ENCODE results near the gene ZNF443. TPM values are rescaled to one million over a fixed set of nuclear protein-coding genes. Genes with fewer than 3 reads are reported as not detected.
"Not testable (repeated sequence)": the region's sequence is repeated elsewhere in the genome, so short reads cannot be mapped to it uniquely, and the experiment has no call there.

The ZNF443 gene
- total RNA-seq, 1 experiment from 2014 or later: 5.2 TPM

DNA sequence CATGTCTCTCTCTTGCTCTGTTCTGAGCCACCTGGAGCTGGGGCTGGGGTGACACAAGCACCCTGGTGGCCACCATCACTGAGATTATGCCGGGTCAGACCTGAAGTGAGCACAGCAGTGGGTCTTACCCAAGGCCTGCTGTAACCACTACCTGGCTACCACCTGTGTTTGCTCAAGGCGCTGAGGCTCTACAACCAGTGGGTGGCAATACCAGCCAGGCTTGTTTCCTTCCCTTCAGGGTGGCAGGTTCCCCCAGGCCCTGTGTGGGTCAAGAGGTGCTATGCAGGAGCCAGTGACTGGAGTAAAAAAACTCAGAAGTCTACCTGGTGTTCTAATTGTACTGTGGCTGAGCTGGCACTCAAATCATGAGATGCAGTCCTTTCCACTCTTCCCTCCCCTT, 8.0 kb upstream of the ZNF443 start:
- BruUV-seq (replicated peaks): no TSS peak
- POLR2A ChIA-PET (ENCODE audit: low non-redundant PET): no interaction called here
- intact Hi-C loops (cut with micrococcal nuclease; ENCODE audit: unreplicated experiment): no loop called here

DNA sequence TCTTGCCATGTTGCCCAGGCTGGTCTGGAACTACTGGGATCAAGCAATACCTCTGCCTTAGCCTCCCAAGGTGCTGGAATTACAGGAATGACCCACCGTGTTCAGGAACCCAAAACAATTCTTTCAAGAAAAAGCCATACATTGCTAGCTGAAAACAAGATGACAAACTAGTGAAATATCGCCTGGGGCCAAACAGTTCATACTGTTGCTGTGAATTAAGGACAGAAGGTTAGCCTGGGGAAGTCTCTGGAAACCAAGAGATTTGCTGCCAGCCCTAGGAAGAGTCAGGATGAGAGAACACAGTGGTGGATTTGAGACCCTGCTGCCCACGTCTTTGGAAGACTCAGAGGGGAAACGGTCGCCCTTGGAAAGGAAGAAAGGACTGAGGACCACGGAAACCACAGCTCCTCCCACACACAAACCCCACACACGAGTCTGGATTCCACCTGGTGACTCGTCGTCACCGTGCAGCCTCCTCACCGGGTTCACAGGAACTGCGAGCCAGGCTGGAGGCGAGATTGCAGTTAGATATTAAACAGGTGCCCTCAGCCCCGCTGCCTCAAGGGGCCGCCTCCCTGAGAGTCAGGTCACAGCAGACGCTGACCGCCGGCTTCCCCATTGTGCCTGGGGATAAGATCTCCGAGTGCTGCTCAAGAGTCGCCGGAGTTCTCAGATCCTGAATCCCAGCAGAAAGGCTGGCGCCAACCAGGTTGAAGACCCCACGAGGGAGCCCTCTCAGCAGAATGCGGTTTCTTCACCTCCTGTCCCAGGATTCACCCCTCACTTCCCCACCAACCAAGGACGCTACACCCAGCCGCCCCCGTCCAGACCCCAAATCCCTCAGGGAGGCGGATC, 908 bp downstream of the ZNF443 start:
- intact Hi-C loops (cut with micrococcal nuclease; ENCODE audit: unreplicated experiment); H3K4me1 ChIP-seq (ENCODE audit: insufficient read depth, low read length, poor library complexity, severe bottlenecking); H3K36me3 ChIP-seq (ENCODE audit: insufficient read depth, low read length, poor library complexity, severe bottlenecking); H3K9me3 ChIP-seq (ENCODE audit: low read depth, low read length, poor library complexity, severe bottlenecking); H3K27me3 ChIP-seq (replicated peaks; ENCODE audit: insufficient read depth, low read depth, low read length, poor library complexity); POLR2A ChIA-PET (ENCODE audit: low non-redundant PET); CTCF ChIA-PET; DNase-seq (ENCODE audit: low spot score); BruUV-seq (replicated peaks): not testable (repeated sequence)
- Histone ChIP-seq H3K4me3 (ENCODE audit: low read depth, low read length, poor library complexity, severe bottlenecking) (peak overlapping the region; percentile 65), H3K27ac (ENCODE audit: low read depth, low read length, poor library complexity, severe bottlenecking) (peak overlapping the region; percentile 61)

More for the DNA sequence above, 8.0 kb upstream of the ZNF443 start:
- no peaks in the 10 kb centered on the region for H3K36me3 ChIP-seq (ENCODE audit: insufficient read depth, low read length, poor library complexity, severe bottlenecking)
- no peaks in the 10 kb centered on the region for H3K4me1 ChIP-seq (ENCODE audit: insufficient read depth, low read length, poor library complexity, severe bottlenecking)
- H3K27me3 ChIP-seq (replicated peaks; ENCODE audit: insufficient read depth, low read depth, low read length, poor library complexity): no peaks in the 10 kb centered on the region
- H3K9me3 ChIP-seq (ENCODE audit: low read depth, low read length, poor library complexity, severe bottlenecking): peaks cover 16% of the 10 kb centered on the region
- H3K27ac ChIP-seq (ENCODE audit: low read depth, low read length, poor library complexity, severe bottlenecking): no peak overlapping the region
- H3K4me3 ChIP-seq (ENCODE audit: low read depth, low read length, poor library complexity, severe bottlenecking): no peak overlapping the region
- no peak for DNase-seq (ENCODE audit: low spot score)
- CTCF ChIA-PET: no interaction called here
- TF ChIP-seq, protein P1, sequence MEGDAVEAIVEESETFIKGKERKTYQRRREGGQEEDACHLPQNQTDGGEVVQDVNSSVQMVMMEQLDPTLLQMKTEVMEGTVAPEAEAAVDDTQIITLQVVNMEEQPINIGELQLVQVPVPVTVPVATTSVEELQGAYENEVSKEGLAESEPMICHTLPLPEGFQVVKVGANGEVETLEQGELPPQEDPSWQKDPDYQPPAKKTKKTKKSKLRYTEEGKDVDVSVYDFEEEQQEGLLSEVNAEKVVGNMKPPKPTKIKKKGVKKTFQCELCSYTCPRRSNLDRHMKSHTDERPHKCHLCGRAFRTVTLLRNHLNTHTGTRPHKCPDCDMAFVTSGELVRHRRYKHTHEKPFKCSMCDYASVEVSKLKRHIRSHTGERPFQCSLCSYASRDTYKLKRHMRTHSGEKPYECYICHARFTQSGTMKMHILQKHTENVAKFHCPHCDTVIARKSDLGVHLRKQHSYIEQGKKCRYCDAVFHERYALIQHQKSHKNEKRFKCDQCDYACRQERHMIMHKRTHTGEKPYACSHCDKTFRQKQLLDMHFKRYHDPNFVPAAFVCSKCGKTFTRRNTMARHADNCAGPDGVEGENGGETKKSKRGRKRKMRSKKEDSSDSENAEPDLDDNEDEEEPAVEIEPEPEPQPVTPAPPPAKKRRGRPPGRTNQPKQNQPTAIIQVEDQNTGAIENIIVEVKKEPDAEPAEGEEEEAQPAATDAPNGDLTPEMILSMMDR (conservative IDR thresholded peaks at IDR 0.05; ENCODE audit: low read depth, low read length): no peak
- no peak for TF ChIP-seq EZH2 (IDR thresholded peaks at IDR 0.05; ENCODE audit: borderline replicate concordance, low read depth, low read length, poor library complexity, severe bottlenecking)

DNA sequence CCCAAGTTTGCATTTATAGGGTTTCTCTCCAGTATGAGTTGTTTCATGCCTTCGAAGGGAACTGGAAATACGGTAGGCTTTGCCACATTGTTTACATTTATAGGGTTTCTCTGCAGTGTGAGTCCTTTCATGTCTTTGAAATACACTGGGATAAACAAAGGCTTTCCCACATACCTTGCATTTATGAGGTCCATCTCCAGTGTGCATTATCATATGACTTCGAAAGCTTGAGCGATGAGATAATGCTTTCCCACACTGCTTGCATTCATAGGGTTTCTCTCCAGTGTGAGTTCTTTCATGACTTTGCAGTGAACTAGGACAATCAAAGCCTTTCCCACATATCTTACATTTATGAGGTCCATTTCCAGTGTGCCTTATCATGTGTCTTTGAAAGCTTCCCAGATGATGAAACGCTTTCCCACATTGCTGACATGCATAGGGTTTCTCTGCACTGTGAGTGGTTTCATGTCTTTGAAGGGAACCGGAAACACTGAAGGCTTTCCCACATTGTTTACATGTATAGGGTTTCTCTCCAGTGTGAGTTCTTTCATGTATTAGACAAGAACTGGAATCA, 10.0 kb downstream of the ZNF443 start:
- intact Hi-C loops (cut with micrococcal nuclease; ENCODE audit: unreplicated experiment); H3K4me1 ChIP-seq (ENCODE audit: insufficient read depth, low read length, poor library complexity, severe bottlenecking); H3K27me3 ChIP-seq (replicated peaks; ENCODE audit: insufficient read depth, low read depth, low read length, poor library complexity); DNase-seq (ENCODE audit: low spot score); POLR2A ChIA-PET (ENCODE audit: low non-redundant PET); H3K27ac ChIP-seq (ENCODE audit: low read depth, low read length, poor library complexity, severe bottlenecking); H3K4me3 ChIP-seq (ENCODE audit: low read depth, low read length, poor library complexity, severe bottlenecking); BruUV-seq (replicated peaks); H3K9me3 ChIP-seq (ENCODE audit: low read depth, low read length, poor library complexity, severe bottlenecking); H3K36me3 ChIP-seq (ENCODE audit: insufficient read depth, low read length, poor library complexity, severe bottlenecking); CTCF ChIA-PET: not testable (repeated sequence)

DNA sequence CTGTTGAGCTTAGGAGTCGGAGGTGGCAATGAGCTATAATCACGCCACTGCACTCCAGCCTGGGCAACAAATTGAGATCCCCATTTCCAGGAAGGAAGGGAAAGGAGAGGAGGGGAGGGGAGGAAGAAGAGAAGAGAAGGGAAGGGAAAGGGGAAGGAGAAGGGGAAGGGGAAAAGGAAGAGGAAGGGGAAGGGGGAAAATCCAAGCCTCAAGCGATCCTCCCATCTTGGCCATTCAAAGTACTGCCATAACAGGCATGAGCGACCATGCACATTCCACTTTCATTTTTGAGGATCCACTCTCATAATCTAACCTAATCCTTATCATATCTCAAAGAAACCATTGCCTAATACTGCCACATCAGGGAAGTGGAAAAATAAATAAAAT, 14.9 kb downstream of the ZNF443 start:
- no TSS peak for BruUV-seq (replicated peaks)
- H3K27me3 ChIP-seq (replicated peaks; ENCODE audit: insufficient read depth, low read depth, low read length, poor library complexity): no peaks in the 10 kb centered on the region
- no peak for DNase-seq (ENCODE audit: low spot score)
- TF ChIP-seq, protein P1 (conservative IDR thresholded peaks at IDR 0.05; ENCODE audit: low read depth, low read length): no peak
- TF ChIP-seq EZH2 (IDR thresholded peaks at IDR 0.05; ENCODE audit: borderline replicate concordance, low read depth, low read length, poor library complexity, severe bottlenecking): no peak
- ChIA-PET CTCF (no interaction called here), POLR2A (ENCODE audit: low non-redundant PET) (no interaction called here)
- no peaks in the 10 kb centered on the region for H3K4me1 ChIP-seq (ENCODE audit: insufficient read depth, low read length, poor library complexity, severe bottlenecking)
- intact Hi-C loops (cut with micrococcal nuclease; ENCODE audit: unreplicated experiment): no loop called here
- no peak overlapping the region for H3K4me3 ChIP-seq (ENCODE audit: low read depth, low read length, poor library complexity, severe bottlenecking)
- H3K9me3 ChIP-seq (ENCODE audit: low read depth, low read length, poor library complexity, severe bottlenecking): peaks cover 6% of the 10 kb centered on the region
- H3K36me3 ChIP-seq (ENCODE audit: insufficient read depth, low read length, poor library complexity, severe bottlenecking): peaks cover under 1% of the 10 kb centered on the region
- H3K27ac ChIP-seq (ENCODE audit: low read depth, low read length, poor library complexity, severe bottlenecking): no peak overlapping the region
